OCI-LY1 (cell line): ENCODE results near the gene EFHC2.

Source experiments
- H2AFZ ChIP-seq: fragments of 200-600 bp; sonication (generic), shearing (Covaris generic); 2 replicates; pipeline ENCODE4 v1.6.0; 2014; ENCODE audit warnings: antibody characterized with exemption, mild to moderate bottlenecking, low read length
- H3F3A ChIP-seq: fragments of 200-600 bp; sonication (generic), shearing (Covaris generic); 2 replicates; pipeline ENCODE4 v1.6.0; 2014; ENCODE audit warnings: mild to moderate bottlenecking, antibody characterized with exemption, low read length, moderate library complexity; ENCODE audit not compliant: insufficient read depth
- H3K27ac ChIP-seq: fragments of 200-600 bp; sonication (generic); 2 replicates; pipeline ENCODE4 v1.5.1; 2014; ENCODE audit warnings: low read length, mixed run types, mild to moderate bottlenecking, low read depth; ENCODE audit not compliant: poor library complexity, severe bottlenecking
- H3K27me3 ChIP-seq: fragments of 200-600 bp; sonication (generic); 2 replicates; pipeline ENCODE4 v1.6.0; 2014; ENCODE audit warnings: antibody characterized with exemption, mild to moderate bottlenecking, low read length, moderate library complexity; ENCODE audit not compliant: insufficient read depth
- H3K36me3 ChIP-seq: fragments of 200-600 bp; sonication (generic); 2 replicates; pipeline ENCODE4 v1.6.1; 2014; ENCODE audit warnings: mild to moderate bottlenecking, antibody characterized with exemption, low read length, moderate library complexity, mixed read lengths; ENCODE audit not compliant: insufficient read depth
- H3K4me1 ChIP-seq: fragments of 200-600 bp; sonication (generic); 2 replicates; pipeline ENCODE4 v1.5.1; 2014; ENCODE audit warnings: mild to moderate bottlenecking, low read length, moderate library complexity; ENCODE audit not compliant: insufficient read depth, severe bottlenecking
- H3K4me2 ChIP-seq: fragments of 200-600 bp; sonication (generic), shearing (Covaris generic); 2 replicates; pipeline ENCODE4 v1.6.1; 2014; ENCODE audit warnings: low read length
- H3K4me3 ChIP-seq: fragments of 200-600 bp; sonication (generic); 2 replicates; pipeline ENCODE4 v1.5.1; 2014; ENCODE audit warnings: low read length, low read depth, mild to moderate bottlenecking, mixed read lengths; ENCODE audit not compliant: poor library complexity, severe bottlenecking
- H3K79me2 ChIP-seq: fragments of 200-600 bp; shearing (Covaris generic); 2 replicates; pipeline ENCODE4 v1.6.1; 2016; ENCODE audit warnings: mixed run types, low read length, mixed read lengths; ENCODE audit not compliant: insufficient read depth
- H3K9ac ChIP-seq: fragments of 200-600 bp; sonication (generic), shearing (Covaris generic); 2 replicates; pipeline ENCODE4 v1.6.1; 2014; ENCODE audit warnings: mild to moderate bottlenecking, low read length, mixed read lengths
- H3K9me2 ChIP-seq: fragments of 200-600 bp; sonication (generic), shearing (Covaris generic); 2 replicates; pipeline ENCODE4 v1.6.1; 2014; ENCODE audit warnings: low read depth, mild to moderate bottlenecking, low read length, mixed read lengths
- H3K9me3 ChIP-seq: fragments of 200-600 bp; shearing (Covaris generic); 2 replicates; pipeline ENCODE4 v1.6.1; 2014; ENCODE audit warnings: low read length, mixed read lengths
- H4K20me1 ChIP-seq: fragments of 200-600 bp; sonication (generic), shearing (Covaris generic); 2 replicates; pipeline ENCODE4 v1.6.0; 2016; ENCODE audit warnings: mild to moderate bottlenecking, low read length; ENCODE audit not compliant: insufficient read depth
- EZH2 ChIP-seq: fragments of 200-600 bp; sonication (generic), shearing (Covaris generic); IDR thresholded peaks from 2 replicates; pipeline ENCODE4 v1.8.0; 2017; ENCODE audit warnings: borderline replicate concordance, mixed run types, mild to moderate bottlenecking, antibody characterized with exemption, low read length, moderate library complexity, mixed read lengths
- TF ChIP-seq, protein P1 (sequence below): fragments of 200-600 bp; sonication (generic), shearing (Covaris generic); IDR thresholded peaks from 2 replicates; pipeline ENCODE4 v1.5.1; 2017; ENCODE audit warnings: mild to moderate bottlenecking, antibody characterized with exemption, low read length, moderate library complexity, mixed read lengths

Gene EFHC2

GRCh38 chrX:44113337-44113736 lies 230.1 kb downstream of the EFHC2 start:
- H3F3A ChIP-seq: no peaks in the 10 kb centered on the region
- no peak overlapping the region for H2AFZ ChIP-seq
- H3K9ac ChIP-seq: no peak overlapping the region
- H4K20me1 ChIP-seq: no peaks in the 10 kb centered on the region
- H3K79me2 ChIP-seq: no peaks in the 10 kb centered on the region
- no peaks in the 10 kb centered on the region for H3K27me3 ChIP-seq
- H3K4me2 ChIP-seq: no peak overlapping the region
- H3K9me3 ChIP-seq: no peaks in the 10 kb centered on the region
- no peaks in the 10 kb centered on the region for H3K36me3 ChIP-seq
- no peak overlapping the region for H3K27ac ChIP-seq
- H3K9me2 ChIP-seq: no peaks in the 10 kb centered on the region
- TF ChIP-seq, protein P1, sequence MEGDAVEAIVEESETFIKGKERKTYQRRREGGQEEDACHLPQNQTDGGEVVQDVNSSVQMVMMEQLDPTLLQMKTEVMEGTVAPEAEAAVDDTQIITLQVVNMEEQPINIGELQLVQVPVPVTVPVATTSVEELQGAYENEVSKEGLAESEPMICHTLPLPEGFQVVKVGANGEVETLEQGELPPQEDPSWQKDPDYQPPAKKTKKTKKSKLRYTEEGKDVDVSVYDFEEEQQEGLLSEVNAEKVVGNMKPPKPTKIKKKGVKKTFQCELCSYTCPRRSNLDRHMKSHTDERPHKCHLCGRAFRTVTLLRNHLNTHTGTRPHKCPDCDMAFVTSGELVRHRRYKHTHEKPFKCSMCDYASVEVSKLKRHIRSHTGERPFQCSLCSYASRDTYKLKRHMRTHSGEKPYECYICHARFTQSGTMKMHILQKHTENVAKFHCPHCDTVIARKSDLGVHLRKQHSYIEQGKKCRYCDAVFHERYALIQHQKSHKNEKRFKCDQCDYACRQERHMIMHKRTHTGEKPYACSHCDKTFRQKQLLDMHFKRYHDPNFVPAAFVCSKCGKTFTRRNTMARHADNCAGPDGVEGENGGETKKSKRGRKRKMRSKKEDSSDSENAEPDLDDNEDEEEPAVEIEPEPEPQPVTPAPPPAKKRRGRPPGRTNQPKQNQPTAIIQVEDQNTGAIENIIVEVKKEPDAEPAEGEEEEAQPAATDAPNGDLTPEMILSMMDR: no peak
- TF ChIP-seq EZH2: no peak
- H3K4me3 ChIP-seq: no peak overlapping the region
- H3K4me1 ChIP-seq: no peaks in the 10 kb centered on the region

DNA sequence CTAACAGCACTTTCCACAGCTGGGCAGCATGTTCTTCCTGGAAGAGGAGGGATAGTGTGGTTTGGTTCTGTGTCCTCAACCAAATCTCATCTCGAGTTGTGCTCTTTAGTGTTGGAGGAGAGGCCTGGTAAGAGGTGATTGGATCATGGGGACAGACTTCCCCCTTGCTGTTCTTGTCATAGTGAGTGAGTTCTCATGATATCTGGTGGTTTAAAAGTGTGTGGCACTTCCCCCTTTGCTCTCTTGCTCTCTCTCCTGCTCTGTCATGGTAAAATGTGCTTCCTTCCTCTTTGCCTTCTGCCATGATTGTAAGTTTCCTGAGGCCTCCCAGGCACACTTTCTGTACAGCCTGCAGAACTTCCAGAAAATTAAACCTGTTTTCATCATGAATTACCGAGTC lies 236.6 kb downstream of the EFHC2 start:
- H2AFZ ChIP-seq: no peak overlapping the region
- no peak overlapping the region for H3K4me3 ChIP-seq
- H3F3A ChIP-seq: no peaks in the 10 kb centered on the region
- H3K9me3 ChIP-seq: no peaks in the 10 kb centered on the region
- H4K20me1 ChIP-seq: no peaks in the 10 kb centered on the region
- no peak overlapping the region for H3K9ac ChIP-seq
- no peaks in the 10 kb centered on the region for H3K79me2 ChIP-seq
- no peak overlapping the region for H3K27ac ChIP-seq
- H3K9me2 ChIP-seq: no peaks in the 10 kb centered on the region
- TF ChIP-seq, protein P1: no peak
- no peak for TF ChIP-seq EZH2
- H3K36me3 ChIP-seq: no peaks in the 10 kb centered on the region
- H3K4me2 ChIP-seq: no peak overlapping the region
- no peaks in the 10 kb centered on the region for H3K27me3 ChIP-seq
- H3K4me1 ChIP-seq: no peaks in the 10 kb centered on the region

GRCh38 chrX:44105228-44105913 lies 238.1 kb downstream of the EFHC2 start:
- no peak for TF ChIP-seq EZH2
- TF ChIP-seq, protein P1: no peak
- no peaks in the 10 kb centered on the region for H3F3A ChIP-seq
- H3K9ac ChIP-seq: no peak overlapping the region
- H3K9me2 ChIP-seq: no peaks in the 10 kb centered on the region
- no peaks in the 10 kb centered on the region for H3K36me3 ChIP-seq
- H3K4me2 ChIP-seq: no peak overlapping the region
- no peak overlapping the region for H3K27ac ChIP-seq
- H3K9me3 ChIP-seq: no peaks in the 10 kb centered on the region
- no peaks in the 10 kb centered on the region for H3K27me3 ChIP-seq
- no peaks in the 10 kb centered on the region for H3K79me2 ChIP-seq
- no peak overlapping the region for H2AFZ ChIP-seq
- H3K4me3 ChIP-seq: no peak overlapping the region
- H3K4me1 ChIP-seq: no peaks in the 10 kb centered on the region
- no peaks in the 10 kb centered on the region for H4K20me1 ChIP-seq
